ENCODE data around the gene CABLES2. TPM values are rescaled to one million over a fixed set of nuclear protein-coding genes. Genes with fewer than 3 reads are reported as not detected.

CABLES2 gene
- total RNA-seq, 1 experiment from 2014 or later = 12.4 TPM

DNA sequence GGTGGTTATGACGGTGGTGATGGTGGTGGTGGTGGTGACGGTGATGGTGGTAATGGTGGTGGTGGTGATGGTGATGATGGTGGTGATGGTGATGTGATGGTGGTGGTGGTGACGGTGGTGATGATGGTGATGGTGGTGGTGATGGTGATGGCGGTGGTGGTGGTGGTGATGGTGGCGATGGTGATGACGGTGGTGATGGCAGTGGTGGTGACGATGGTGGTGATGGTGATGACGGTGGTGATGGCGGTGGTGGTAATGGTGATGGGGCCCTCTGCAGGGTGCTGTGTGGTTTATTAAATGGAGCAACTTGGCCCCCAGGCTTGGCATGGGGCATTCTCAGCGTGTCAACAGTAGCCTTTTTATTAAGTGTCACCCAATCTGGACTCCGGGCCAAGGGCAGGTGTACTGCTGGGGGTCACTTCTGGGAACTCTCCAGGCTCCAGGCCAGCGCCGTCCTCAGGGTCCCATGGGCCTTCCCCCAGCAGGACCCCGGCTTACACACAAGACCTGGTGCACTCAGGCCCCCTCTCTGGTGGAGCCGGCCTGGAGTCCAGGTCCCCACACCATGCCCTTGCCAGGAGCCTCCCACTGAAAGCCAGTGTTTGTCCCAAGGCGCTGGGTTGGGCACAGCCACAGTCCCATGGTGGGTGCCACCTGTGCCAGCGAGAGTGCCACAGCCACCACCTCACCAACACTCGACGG lies 8.8 kb downstream of the CABLES2 start:
- TF ChIP-seq EZH2phosphoT487 (IDR thresholded peaks at IDR 0.05; ENCODE audit: borderline replicate concordance, low read length) = no peak
- TF ChIP-seq, protein P1, sequence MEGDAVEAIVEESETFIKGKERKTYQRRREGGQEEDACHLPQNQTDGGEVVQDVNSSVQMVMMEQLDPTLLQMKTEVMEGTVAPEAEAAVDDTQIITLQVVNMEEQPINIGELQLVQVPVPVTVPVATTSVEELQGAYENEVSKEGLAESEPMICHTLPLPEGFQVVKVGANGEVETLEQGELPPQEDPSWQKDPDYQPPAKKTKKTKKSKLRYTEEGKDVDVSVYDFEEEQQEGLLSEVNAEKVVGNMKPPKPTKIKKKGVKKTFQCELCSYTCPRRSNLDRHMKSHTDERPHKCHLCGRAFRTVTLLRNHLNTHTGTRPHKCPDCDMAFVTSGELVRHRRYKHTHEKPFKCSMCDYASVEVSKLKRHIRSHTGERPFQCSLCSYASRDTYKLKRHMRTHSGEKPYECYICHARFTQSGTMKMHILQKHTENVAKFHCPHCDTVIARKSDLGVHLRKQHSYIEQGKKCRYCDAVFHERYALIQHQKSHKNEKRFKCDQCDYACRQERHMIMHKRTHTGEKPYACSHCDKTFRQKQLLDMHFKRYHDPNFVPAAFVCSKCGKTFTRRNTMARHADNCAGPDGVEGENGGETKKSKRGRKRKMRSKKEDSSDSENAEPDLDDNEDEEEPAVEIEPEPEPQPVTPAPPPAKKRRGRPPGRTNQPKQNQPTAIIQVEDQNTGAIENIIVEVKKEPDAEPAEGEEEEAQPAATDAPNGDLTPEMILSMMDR (conservative IDR thresholded peaks at IDR 0.05; ENCODE audit: low read depth, low read length) = no peak
- TF ChIP-seq EZH2 (IDR thresholded peaks at IDR 0.05; ENCODE audit: low read length, unreplicated experiment) = no peak
- H4K20me1 ChIP-seq (ENCODE audit: low read length) = no peaks in the 10 kb centered on the region
- DNase-seq (no peak), ATAC-seq (no peak)
- H3K9me3 ChIP-seq (ENCODE audit: low read length) = no peaks in the 10 kb centered on the region
- no peaks in the 10 kb centered on the region for H3K4me1 ChIP-seq (ENCODE audit: insufficient read depth, low read length)
- no peak overlapping the region for H3K4me2 ChIP-seq (ENCODE audit: low read length)
- no peaks in the 10 kb centered on the region for H3K27me3 ChIP-seq (ENCODE audit: low read length)
- H3K36me3 ChIP-seq (ENCODE audit: low read depth, low read length) = peaks cover 3% of the 10 kb centered on the region; the same call in 1 of the 2 replicates
- no TSS peak for BruUV-seq (replicated peaks)
- H3K79me2 ChIP-seq (ENCODE audit: low read length) = no peaks in the 10 kb centered on the region
- no peak overlapping the region for H3K4me3 ChIP-seq (ENCODE audit: low read length)
- no peaks in the 10 kb centered on the region for H3F3A ChIP-seq (ENCODE audit: low read length, unreplicated experiment)
- H3K27ac ChIP-seq (ENCODE audit: low read length) = no peak overlapping the region
- intact Hi-C loops (cut with micrococcal nuclease) = no loop called here
- no peaks in the 10 kb centered on the region for H3K9me2 ChIP-seq (replicated peaks; ENCODE audit: low read length)
- CTCF ChIA-PET = no interaction called here
- no peak overlapping the region for H2AFZ ChIP-seq (ENCODE audit: low read length)
- POLR2A ChIA-PET (ENCODE audit: unreplicated experiment) = no interaction called here
- no peak overlapping the region for H3K9ac ChIP-seq (ENCODE audit: low read length)

DNA sequence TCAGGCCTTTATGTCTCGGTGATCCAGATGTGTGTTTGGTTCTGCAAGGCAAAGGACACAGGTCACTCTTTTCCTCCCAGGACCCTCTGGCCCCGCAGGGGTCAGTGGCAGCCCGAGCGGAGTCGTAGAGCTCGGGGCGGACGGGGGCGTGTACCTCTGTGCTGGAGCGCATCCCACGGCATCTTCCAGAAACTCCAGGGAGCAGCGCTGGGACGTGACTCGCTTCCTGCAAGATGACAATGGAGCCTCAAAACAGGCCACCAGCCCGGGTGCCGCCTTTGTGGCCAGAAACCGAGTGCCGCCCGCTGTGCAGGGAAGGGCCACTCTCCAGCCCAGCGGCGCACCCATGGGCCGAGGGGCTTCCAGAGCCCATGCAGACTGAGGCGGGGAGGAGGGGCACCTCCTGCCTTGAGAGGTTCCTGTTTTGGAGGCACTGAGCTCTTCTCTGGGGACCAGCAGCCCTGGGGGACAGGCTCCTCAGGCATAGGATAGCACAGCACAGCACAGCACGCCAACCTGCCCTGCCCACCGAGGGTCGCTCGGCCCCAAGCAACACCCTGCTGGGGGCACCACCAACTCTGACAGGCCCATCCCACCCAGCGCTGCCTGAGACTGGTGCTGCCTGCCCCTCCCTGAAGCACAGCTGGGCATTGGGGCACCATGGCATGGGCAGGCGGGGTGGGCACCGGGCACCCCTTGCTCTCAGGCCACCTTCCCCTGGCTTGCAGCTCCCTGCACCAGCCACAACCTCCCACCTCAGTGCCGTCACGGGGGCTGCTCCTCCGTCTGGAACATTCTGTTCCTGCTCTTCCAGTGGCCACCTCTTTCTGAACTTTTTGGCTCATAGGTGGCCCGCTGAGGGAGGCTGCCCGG lies 10.5 kb downstream of the CABLES2 start:
- POLR2A ChIA-PET (ENCODE audit: unreplicated experiment) = no interaction called here

More for the DNA sequence above, 10.5 kb downstream of the CABLES2 start:
- Histone ChIP-seq H3K4me1 (ENCODE audit: insufficient read depth, low read length) (no peaks in the 10 kb centered on the region), H3K9me2 (replicated peaks; ENCODE audit: low read length) (no peaks in the 10 kb centered on the region), H2AFZ (ENCODE audit: low read length) (no peak overlapping the region), H3F3A (ENCODE audit: low read length, unreplicated experiment) (no peaks in the 10 kb centered on the region), H3K4me2 (ENCODE audit: low read length) (no peak overlapping the region), H3K36me3 (ENCODE audit: low read depth, low read length) (no peaks in the 10 kb centered on the region), H3K9ac (ENCODE audit: low read length) (no peak overlapping the region), H3K4me3 (ENCODE audit: low read length) (no peak overlapping the region), H3K27me3 (ENCODE audit: low read length) (no peaks in the 10 kb centered on the region), H4K20me1 (ENCODE audit: low read length) (no peaks in the 10 kb centered on the region), H3K9me3 (ENCODE audit: low read length) (no peaks in the 10 kb centered on the region), H3K79me2 (ENCODE audit: low read length) (no peaks in the 10 kb centered on the region), H3K27ac (ENCODE audit: low read length) (no peak overlapping the region)
- CTCF ChIA-PET = no interaction called here
- BruUV-seq (replicated peaks) = no TSS peak
- intact Hi-C loops (cut with micrococcal nuclease) = no loop called here
- no peak for ATAC-seq
- TF ChIP-seq, protein P1 (conservative IDR thresholded peaks at IDR 0.05; ENCODE audit: low read depth, low read length) = no peak
- TF ChIP-seq EZH2phosphoT487 (IDR thresholded peaks at IDR 0.05; ENCODE audit: borderline replicate concordance, low read length) = no peak
- DNase-seq = no peak

Data from PC-3 (cell line).